ENCODE measurements around the gene FIG4. TPM values are rescaled to one million over a fixed set of nuclear protein-coding genes. Genes with fewer than 3 reads are reported as not detected.

Gene FIG4
- total RNA-seq, 1 donor from 2014 or later, result 43.0 TPM

Other genes with a start within 250 kb of the FIG4 start
- gene MICAL1, start 235.5 kb upstream of the FIG4 start, total RNA-seq, result 29.7 TPM
- 10.3 TPM for gene ZBTB24, start 208.1 kb upstream of the FIG4 start, total RNA-seq
- gene AK9, start 94 bp upstream of the FIG4 start, total RNA-seq, result 40.8 TPM

All from temporal lobe (tissue), 1 donor.